ENCODE results near the gene OTOA.
"Not testable (repeated sequence)": the region's sequence is repeated elsewhere in the genome, so short reads cannot be mapped to it uniquely, and the experiment has no call there.

GRCh38 chr16:21780525-21780924 is 116.8 kb downstream of the OTOA start:
- TF ChIP-seq POLR2A (IDR thresholded peaks at IDR 0.05), result not testable (repeated sequence)
- TF ChIP-seq, protein P1, sequence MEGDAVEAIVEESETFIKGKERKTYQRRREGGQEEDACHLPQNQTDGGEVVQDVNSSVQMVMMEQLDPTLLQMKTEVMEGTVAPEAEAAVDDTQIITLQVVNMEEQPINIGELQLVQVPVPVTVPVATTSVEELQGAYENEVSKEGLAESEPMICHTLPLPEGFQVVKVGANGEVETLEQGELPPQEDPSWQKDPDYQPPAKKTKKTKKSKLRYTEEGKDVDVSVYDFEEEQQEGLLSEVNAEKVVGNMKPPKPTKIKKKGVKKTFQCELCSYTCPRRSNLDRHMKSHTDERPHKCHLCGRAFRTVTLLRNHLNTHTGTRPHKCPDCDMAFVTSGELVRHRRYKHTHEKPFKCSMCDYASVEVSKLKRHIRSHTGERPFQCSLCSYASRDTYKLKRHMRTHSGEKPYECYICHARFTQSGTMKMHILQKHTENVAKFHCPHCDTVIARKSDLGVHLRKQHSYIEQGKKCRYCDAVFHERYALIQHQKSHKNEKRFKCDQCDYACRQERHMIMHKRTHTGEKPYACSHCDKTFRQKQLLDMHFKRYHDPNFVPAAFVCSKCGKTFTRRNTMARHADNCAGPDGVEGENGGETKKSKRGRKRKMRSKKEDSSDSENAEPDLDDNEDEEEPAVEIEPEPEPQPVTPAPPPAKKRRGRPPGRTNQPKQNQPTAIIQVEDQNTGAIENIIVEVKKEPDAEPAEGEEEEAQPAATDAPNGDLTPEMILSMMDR (IDR thresholded peaks at IDR 0.05), result not testable (repeated sequence)
